Rectal smooth muscle tissue (tissue), 1 donor: Measurements from ENCODE around the gene BAHD1.

ENCODE experiments used
- H3K27ac ChIP-seq: one replicate; pipeline ENCODE4 v1.7.0; 2013; ENCODE audit warnings: low read depth, low read length, inconsistent platforms
- H3K27me3 ChIP-seq: one replicate; pipeline ENCODE4 v1.7.0; 2013; ENCODE audit warnings: low read length; ENCODE audit not compliant: control insufficient read depth, insufficient read depth
- H3K36me3 ChIP-seq: one replicate; pipeline ENCODE4 v1.7.0; 2013; ENCODE audit warnings: low read length; ENCODE audit not compliant: control insufficient read depth, insufficient read depth
- H3K4me1 ChIP-seq: one replicate; pipeline ENCODE4 v1.7.0; 2013; ENCODE audit warnings: low read length; ENCODE audit not compliant: control insufficient read depth, insufficient read depth
- H3K4me3 ChIP-seq: one replicate; pipeline ENCODE4 v1.7.0; 2013; ENCODE audit warnings: low read length
- H3K9ac ChIP-seq: one replicate; pipeline ENCODE4 v1.7.0; 2013; ENCODE audit warnings: low read length

BAHD1 gene

DNA sequence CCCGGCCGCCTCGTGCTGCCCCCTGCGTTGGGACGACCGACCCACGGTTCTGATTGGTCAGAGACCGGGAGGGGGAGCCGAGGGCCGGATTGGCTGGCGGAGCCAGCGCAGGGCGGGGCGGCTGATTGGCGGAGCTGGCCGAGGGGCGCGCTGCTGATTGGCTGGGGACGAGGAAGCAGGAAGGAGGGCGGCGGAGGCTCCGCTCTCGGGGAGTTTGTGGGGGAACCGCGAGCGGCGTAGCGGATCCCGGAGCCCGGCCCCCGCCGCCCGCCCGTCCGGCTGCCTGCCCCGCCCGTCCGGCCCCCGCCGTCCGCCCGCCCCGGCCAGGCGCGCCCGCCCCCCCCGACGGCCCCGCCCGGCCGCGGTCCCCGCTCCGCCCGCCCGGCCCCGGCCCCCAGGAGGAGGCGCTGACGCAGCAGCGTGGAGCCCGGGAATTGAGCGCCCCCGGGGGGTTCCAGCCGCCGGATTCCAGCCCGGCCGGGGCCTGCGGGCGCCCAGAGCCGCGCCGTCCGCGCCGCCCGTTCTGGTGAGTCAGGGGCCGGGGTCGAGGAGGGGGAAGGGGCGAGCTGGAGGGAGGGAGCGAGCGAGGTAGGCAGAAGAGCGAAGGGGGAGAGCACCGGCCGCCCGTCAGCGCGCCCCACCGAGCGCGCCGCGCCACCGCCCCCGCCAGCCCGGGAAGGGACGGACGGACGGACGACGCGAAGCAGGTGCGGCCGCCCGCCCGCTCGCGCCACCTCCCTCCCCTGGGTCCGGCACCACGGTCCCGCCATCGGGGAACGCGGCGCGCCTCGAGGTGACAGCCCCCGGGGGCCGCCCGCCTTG lies at the start of gene BAHD1:
BAHD1 (plus strand) TSS at position 211 of the 822 bp plus-strand sequence. CDS start 17,512 bp downstream, outside the sequence.
- peaks cover 4% of the 10 kb centered on the region for H3K4me1 ChIP-seq
- no peaks in the 10 kb centered on the region for H3K36me3 ChIP-seq
- H3K4me3 ChIP-seq, result peak within 1 kb of the TSS; percentile 77
- peak within 1 kb of the TSS; percentile 86 for H3K9ac ChIP-seq
- peaks cover 26% of the 10 kb centered on the region for H3K27me3 ChIP-seq
- no peak within 1 kb of the TSS for H3K27ac ChIP-seq

DNA sequence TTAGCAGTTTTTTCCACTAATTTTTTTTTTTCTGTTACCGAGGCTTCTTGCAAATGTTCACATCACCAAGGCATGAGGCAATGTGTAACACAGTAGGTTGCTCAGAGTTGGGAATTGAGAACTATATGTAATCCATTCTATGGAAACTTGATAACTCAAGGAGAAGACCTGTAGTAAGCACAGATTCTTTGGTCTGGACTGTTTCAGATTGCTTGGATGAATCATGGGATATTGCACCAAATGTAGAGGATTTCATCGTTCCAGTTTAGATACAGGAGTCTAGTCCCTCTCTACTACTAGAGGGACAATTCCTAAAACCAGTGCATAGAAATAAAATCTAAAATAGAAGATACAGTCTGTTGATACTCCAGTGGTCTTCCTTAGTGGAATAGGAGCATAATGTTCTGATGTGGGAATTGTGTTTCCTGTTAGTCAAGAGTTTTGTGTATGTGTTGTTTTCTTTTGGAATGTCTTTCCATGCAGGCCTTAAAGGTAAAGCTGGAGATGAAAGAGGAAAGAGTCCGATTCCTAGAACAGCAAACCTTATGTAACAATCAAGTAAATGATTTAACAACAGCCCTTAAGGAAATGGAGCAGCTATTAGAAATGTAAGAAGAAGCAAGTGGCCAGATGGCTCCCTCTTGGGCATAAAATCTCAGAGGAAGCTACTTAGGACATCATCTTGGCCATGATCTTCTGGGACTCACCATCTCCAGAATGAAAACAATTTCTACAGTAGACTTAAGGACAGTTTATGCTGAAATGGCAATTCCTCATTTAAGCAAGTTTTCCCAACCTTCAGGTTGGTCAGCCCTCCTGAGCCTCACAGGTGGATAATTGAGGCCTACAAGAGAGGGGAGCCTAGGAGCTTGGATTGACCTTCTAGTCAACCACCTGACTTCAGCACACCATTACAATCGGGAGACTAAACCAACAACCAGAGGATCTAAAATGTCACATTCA lies 47.5 kb upstream of the BAHD1 start:
- Histone ChIP-seq H3K9ac (no peak overlapping the region), H3K4me1 (no peaks in the 10 kb centered on the region), H3K36me3 (peaks cover 14% of the 10 kb centered on the region), H3K4me3 (no peak overlapping the region), H3K27me3 (no peaks in the 10 kb centered on the region), H3K27ac (no peak overlapping the region)

DNA sequence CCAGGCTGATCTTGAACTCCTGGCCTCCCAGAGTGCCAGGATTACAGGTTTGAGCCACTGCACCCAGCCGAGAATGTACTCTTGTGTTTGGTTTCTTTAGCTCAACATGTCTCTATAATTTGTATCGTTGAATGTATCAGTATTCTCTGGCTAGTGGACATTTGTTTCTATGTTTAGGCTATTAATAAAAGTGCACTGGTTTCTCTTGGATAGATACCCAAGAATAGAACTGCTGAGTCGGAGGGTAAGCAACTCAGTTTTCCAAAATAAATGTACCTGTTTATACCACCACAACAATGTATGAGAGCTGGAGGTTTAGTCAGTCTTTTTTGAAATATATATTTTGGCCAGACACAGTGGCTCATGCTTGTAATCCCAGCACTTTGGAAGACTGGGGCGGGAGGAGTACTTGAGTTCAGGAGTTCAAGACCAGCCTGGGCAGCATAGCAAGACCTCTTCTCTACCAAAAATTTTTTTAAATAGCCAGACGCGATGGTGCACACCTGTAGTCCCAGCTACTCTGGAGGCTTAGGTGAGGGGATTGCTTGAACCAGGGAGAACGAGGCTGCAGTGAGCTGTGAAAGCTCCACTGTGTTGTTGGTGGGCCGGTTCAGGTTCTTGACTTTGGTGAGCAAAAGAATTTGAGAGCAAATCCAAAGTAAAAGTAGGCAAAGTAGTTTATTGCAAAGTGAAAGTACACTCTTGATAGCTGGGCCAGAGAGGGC lies 42.9 kb upstream of the BAHD1 start:
- Histone ChIP-seq H3K4me3 (no peak overlapping the region), H3K9ac (no peak overlapping the region), H3K27me3 (no peaks in the 10 kb centered on the region), H3K27ac (no peak overlapping the region), H3K36me3 (peaks cover 4% of the 10 kb centered on the region), H3K4me1 (no peaks in the 10 kb centered on the region)

DNA sequence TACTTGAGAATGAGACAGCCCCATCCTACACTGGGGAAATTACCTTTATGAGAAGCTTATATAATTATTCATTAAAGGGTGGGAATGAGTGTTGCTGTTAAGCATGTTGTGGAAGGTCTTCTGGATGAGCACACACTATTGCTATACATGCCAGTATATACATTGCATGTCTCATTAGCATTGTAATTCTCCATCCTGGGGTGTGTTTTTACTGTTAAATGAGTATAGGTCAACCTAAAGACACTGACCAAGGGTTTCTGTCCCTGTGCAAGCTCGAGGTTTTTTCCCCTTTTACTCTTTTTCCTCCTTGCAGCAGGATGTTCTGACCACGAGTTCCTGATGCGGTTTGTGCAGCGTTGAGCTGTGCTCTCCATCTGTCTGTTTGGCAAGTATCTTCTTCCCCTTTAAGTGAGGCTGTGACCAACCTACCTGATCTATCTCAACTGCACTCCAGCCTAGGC lies 42.3 kb upstream of the BAHD1 start:
- Histone ChIP-seq H3K4me1 (no peaks in the 10 kb centered on the region), H3K4me3 (no peak overlapping the region), H3K36me3 (no peaks in the 10 kb centered on the region), H3K9ac (no peak overlapping the region), H3K27ac (no peak overlapping the region), H3K27me3 (no peaks in the 10 kb centered on the region)

DNA sequence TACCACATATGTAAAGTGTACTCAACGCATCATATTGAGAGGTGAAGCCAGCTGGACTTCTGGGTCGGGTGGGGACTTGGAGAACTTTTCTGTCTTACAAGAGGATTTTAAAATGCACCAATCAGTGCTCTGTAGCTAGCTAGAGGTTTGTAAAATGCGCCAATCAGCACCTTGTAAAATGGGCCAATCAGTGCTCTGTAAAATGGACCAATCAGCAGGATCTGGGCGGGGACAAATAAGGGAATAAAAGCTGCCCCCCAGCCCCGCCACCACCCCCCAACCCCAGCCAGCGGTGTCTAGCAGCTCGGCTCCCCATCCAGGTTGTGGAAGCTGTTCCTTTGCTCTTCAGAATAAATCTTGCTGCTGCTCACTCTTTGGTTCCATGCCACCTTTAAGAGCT lies 41.4 kb upstream of the BAHD1 start:
- Histone ChIP-seq H3K36me3 (no peaks in the 10 kb centered on the region), H3K4me3 (no peak overlapping the region), H3K27me3 (no peaks in the 10 kb centered on the region), H3K27ac (no peak overlapping the region), H3K9ac (no peak overlapping the region), H3K4me1 (no peaks in the 10 kb centered on the region)

DNA sequence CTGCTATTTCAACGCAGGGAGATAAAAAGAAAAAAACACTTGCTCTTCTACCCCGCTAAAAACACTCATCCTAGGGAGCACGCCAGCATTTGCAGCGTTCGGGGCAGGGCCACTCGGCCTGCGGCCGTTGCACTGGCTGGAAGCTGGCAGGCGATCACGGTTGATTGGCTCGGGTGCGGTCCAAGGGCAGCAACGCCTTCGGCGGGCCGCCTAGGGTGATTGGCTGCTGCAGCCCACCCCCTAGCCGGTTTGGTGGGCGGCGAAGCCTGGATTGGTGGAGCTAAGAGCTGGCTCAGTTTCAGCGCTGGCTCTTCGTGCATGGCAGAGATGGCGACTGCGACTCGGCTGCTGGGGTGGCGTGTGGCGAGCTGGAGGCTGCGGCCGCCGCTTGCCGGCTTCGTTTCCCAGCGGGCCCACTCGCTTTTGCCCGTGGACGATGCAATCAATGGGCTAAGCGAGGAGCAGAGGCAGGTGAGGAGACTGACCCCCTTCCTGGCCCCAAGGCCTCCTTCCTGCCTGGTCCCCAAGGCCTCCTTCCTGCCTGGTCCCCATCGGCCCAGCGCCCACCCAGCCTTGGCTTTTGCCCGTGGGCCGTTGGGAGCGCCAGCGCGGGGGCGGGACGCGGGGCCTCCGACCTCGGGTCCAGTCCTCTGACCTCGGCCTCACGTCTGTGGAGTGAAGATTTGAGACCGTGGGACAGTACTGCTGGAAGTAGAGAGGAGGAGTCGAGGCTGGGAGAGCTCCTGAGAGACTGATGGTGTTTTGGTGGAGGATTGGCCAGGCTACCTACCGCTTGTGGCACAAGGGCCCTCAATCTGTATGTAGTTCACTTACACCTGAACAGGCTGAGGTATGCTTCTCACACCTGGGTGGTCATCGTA lies 35.0 kb upstream of the BAHD1 start, which contains the start of gene IVD:
IVD (plus strand) TSS at position 295 of the 881 bp plus-strand sequence; CDS start at position 328, 33 bp downstream.
- Histone ChIP-seq H3K27ac (peak within 1 kb of the TSS; percentile 76), H3K27me3 (no peaks in the 10 kb centered on the region), H3K9ac (peak within 1 kb of the TSS; percentile 64), H3K36me3 (peaks cover 15% of the 10 kb centered on the region), H3K4me3 (peak within 1 kb of the TSS; percentile 98), H3K4me1 (peaks cover 5% of the 10 kb centered on the region)

DNA sequence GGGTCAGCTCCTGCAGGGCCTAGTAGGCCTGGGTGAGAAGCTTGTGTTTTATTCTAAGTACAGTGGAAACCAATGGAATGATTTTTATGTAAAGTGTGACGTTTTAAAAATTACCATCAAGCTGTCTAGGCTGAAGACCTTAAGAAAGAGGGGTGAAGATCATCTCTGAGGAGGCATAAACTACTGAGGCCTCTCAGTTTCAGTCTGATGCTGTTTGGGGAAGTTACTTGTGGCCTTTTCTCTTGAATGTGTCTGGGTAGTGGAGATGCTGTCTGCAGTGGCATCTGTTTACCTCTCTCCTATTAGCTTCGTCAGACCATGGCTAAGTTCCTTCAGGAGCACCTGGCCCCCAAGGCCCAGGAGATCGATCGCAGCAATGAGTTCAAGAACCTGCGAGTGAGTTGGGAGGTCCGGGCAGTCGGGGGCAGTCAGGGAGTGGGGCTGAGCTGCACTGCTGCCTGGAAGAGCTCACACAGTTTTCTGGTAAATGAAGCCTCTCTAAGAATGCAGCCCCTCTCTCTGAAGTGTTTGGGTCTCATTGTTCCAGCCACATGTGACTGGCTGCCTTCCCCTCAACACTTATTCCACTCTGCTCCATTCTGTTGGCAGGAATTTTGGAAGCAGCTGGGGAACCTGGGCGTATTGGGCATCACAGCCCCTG lies 33.3 kb upstream of the BAHD1 start:
- Histone ChIP-seq H3K27me3 (no peaks in the 10 kb centered on the region), H3K36me3 (peaks cover 26% of the 10 kb centered on the region), H3K4me1 (peaks cover 5% of the 10 kb centered on the region), H3K9ac (no peak overlapping the region), H3K4me3 (no peak overlapping the region), H3K27ac (no peak overlapping the region)

DNA sequence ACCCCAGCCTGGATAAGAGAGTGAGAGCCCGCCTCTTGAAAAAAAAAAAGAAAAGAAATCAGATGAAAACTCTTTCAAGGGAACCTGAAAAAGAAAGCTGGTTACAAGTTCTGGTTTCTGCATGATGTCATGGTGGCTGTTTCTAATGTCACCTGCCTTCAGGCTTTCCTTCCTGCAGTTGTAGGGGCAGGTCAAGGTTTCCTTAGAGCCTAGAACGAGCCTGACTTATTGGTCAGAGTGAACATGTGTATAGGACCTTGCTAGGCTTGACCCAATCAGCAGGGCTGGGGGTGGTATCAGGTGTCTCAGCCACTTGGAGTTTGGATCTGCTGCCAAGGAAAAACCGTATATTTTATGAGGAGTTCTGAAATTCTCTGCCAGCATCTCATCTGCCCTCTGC lies 31.4 kb upstream of the BAHD1 start:
- Histone ChIP-seq H3K27ac (no peak overlapping the region), H3K27me3 (no peaks in the 10 kb centered on the region), H3K9ac (no peak overlapping the region), H3K36me3 (peaks cover 26% of the 10 kb centered on the region), H3K4me1 (peaks cover 5% of the 10 kb centered on the region), H3K4me3 (no peak overlapping the region)

DNA sequence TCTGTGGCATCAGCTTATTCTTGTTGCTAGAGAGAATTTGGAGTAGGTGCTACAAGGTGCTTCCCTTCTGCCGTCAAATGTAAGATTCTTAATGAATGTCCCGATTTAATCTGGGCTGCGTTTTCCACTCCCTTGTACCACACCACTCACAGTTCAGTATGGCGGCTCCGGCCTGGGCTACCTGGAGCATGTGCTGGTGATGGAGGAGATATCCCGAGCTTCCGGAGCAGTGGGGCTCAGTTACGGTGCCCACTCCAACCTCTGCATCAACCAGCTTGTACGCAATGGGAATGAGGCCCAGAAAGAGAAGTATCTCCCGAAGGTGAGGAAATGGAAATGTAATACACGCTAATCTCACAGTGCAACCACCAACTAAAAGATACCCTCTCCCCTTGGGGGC lies 30.3 kb upstream of the BAHD1 start:
- Histone ChIP-seq H3K27me3 (no peaks in the 10 kb centered on the region), H3K4me1 (peaks cover 5% of the 10 kb centered on the region), H3K27ac (no peak overlapping the region), H3K4me3 (no peak overlapping the region), H3K36me3 (peaks cover 36% of the 10 kb centered on the region), H3K9ac (no peak overlapping the region)

DNA sequence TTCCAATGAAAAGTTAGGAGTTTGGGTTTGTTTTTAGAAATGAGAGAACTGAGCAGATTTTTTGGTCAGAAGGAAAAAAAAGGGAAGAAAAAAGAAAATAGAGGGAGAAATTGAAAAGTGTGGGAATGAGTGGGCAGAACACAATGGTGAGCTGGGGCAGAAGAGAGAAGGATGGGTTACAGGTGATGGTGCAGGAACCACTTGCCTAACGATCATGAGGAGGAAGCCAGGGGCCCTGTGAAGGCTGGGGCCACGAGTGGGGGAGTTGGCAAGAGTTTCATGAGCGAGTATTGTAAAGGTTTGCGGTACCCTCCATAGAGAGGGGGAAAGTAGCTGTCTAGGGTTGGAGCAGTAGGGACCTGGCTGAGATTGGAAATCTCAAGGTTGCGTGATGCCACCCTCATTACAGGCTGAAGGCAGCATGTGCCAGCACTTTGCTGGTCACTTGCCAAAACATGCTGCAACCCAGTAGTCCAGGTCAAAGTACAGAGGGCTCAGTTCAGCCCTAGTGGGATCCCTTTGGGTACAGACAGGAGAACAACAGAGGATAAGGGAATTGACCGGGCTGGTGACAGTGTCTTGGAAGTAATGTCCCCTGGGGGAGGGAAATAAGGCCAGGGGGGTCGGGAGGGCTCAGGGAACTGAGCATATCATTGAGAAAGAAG lies 28.5 kb upstream of the BAHD1 start:
- H3K4me1 ChIP-seq, result peaks cover 2% of the 10 kb centered on the region
- no peak overlapping the region for H3K4me3 ChIP-seq
- no peak overlapping the region for H3K9ac ChIP-seq
- no peaks in the 10 kb centered on the region for H3K27me3 ChIP-seq
- H3K27ac ChIP-seq, result no peak overlapping the region
- peaks cover 43% of the 10 kb centered on the region for H3K36me3 ChIP-seq
